Stimulated activated effector memory CD8-positive, alpha-beta T cell treated with anti-CD3 and anti-CD28 coated beads, Interleukin-12 subunit alpha, Interleukin-12 subunit beta, amount 100 ng/mL, for 72 hours (primary cell): ENCODE results near the gene SPATA3.

Source experiments
- ATAC-seq: fragments of 150-1000 bp; cut with Tn5 transposase; 2 replicates; pipeline ENCODE4 v1.10.0; 2021
- DNase-seq, 2 donors: peaks; one replicate each; pipeline ENCODE4 v3.0.0; 2021 to 2022; ENCODE audit warnings: low spot score in 2 of 2
- H3K27ac Mint-ChIP-seq: one replicate; pipeline ENCODE4 v1.8.0; 2022; ENCODE audit warnings: mild to moderate bottlenecking, mixed read lengths
- H3K36me3 Mint-ChIP-seq: one replicate; pipeline ENCODE4 v1.8.0; 2022; ENCODE audit warnings: mild to moderate bottlenecking, mixed read lengths
- H3K4me1 Mint-ChIP-seq: one replicate; pipeline ENCODE4 v1.8.0; 2022; ENCODE audit warnings: mixed read lengths
- H3K4me3 Mint-ChIP-seq: one replicate; pipeline ENCODE4 v1.8.0; 2022; ENCODE audit warnings: mild to moderate bottlenecking, mixed read lengths
- H3K9me3 Mint-ChIP-seq: one replicate; pipeline ENCODE4 v1.8.0; 2022; ENCODE audit warnings: mixed read lengths

SPATA3 gene

GRCh38 chr2:230982126-230982525 is 13.8 kb upstream of the SPATA3 start:
- H3K9me3 Mint-ChIP-seq, result no peaks in the 10 kb centered on the region
- peaks cover 73% of the 10 kb centered on the region for H3K4me1 Mint-ChIP-seq
- peaks cover 29% of the 10 kb centered on the region for H3K36me3 Mint-ChIP-seq
- ATAC-seq (no peak), DNase-seq (no peak)
- H3K4me3 Mint-ChIP-seq, result peak overlapping the region; percentile 71
- peak overlapping the region; percentile 82 for H3K27ac Mint-ChIP-seq

- H3K27ac Mint-ChIP-seq, result peak overlapping the region; percentile 82
- H3K4me3 Mint-ChIP-seq, result peak overlapping the region; percentile 71
- peaks cover 69% of the 10 kb centered on the region for H3K4me1 Mint-ChIP-seq
Measured at GRCh38 chr2:230982528-230982927, 13.4 kb upstream of the SPATA3 start.

GRCh38 chr2:230983566-230983965 is 12.4 kb upstream of the SPATA3 start:
- H3K9me3 Mint-ChIP-seq, result no peaks in the 10 kb centered on the region
- DNase-seq (no peak), ATAC-seq (no peak)
- H3K36me3 Mint-ChIP-seq, result peaks cover 36% of the 10 kb centered on the region
- peak overlapping the region; percentile 71 for H3K4me3 Mint-ChIP-seq
- peaks cover 67% of the 10 kb centered on the region for H3K4me1 Mint-ChIP-seq
- no peak overlapping the region for H3K27ac Mint-ChIP-seq

More at GRCh38 chr2:230982528-230982927, 13.4 kb upstream of the SPATA3 start:
- Mint-ChIP-seq H3K36me3 (peaks cover 29% of the 10 kb centered on the region), H3K9me3 (no peaks in the 10 kb centered on the region)
- ATAC-seq (no peak), DNase-seq (no peak)

GRCh38 chr2:230984393-230985220 is 11.3 kb upstream of the SPATA3 start:
- DNase-seq, result peak; percentile 51 to 89
- Mint-ChIP-seq H3K27ac (peak overlapping the region; percentile 85), H3K4me1 (peaks cover 60% of the 10 kb centered on the region), H3K4me3 (peak overlapping the region; percentile 71), H3K36me3 (peaks cover 36% of the 10 kb centered on the region), H3K9me3 (no peaks in the 10 kb centered on the region)
- ATAC-seq, result peak; percentile 97

GRCh38 chr2:230985519-230986231 is 10.2 kb upstream of the SPATA3 start:
- Mint-ChIP-seq H3K4me1 (peaks cover 52% of the 10 kb centered on the region), H3K4me3 (peak overlapping the region; percentile 71), H3K27ac (peak overlapping the region; percentile 85), H3K36me3 (peaks cover 29% of the 10 kb centered on the region), H3K9me3 (no peaks in the 10 kb centered on the region)
- DNase-seq (no peak), ATAC-seq (no peak)

GRCh38 chr2:230986520-230987136 is 9.3 kb upstream of the SPATA3 start:
- peaks cover 42% of the 10 kb centered on the region for H3K4me1 Mint-ChIP-seq
- H3K27ac Mint-ChIP-seq, result no peak overlapping the region
- no peaks in the 10 kb centered on the region for H3K9me3 Mint-ChIP-seq
- peak overlapping the region; percentile 71 for H3K4me3 Mint-ChIP-seq
- no peak for DNase-seq
- ATAC-seq, result no peak
- peaks cover 27% of the 10 kb centered on the region for H3K36me3 Mint-ChIP-seq

GRCh38 chr2:230987137-230988020 is 8.5 kb upstream of the SPATA3 start:
- DNase-seq (peak; percentile 84 to 91), ATAC-seq (peak; percentile 54)
- Mint-ChIP-seq H3K4me1 (peaks cover 35% of the 10 kb centered on the region), H3K9me3 (no peaks in the 10 kb centered on the region), H3K27ac (peak overlapping the region; percentile 57), H3K36me3 (peaks cover 27% of the 10 kb centered on the region), H3K4me3 (peak overlapping the region; percentile 71)

GRCh38 chr2:230989731-230990130 is 6.2 kb upstream of the SPATA3 start:
- ATAC-seq (no peak), DNase-seq (no peak)
- H3K36me3 Mint-ChIP-seq, result peaks cover 15% of the 10 kb centered on the region
- no peaks in the 10 kb centered on the region for H3K9me3 Mint-ChIP-seq
- no peak overlapping the region for H3K27ac Mint-ChIP-seq
- no peak overlapping the region for H3K4me3 Mint-ChIP-seq
- peaks cover 19% of the 10 kb centered on the region for H3K4me1 Mint-ChIP-seq

- Mint-ChIP-seq H3K27ac (no peak overlapping the region), H3K36me3 (peaks cover 14% of the 10 kb centered on the region), H3K4me1 (peaks cover 14% of the 10 kb centered on the region), H3K4me3 (no peak overlapping the region), H3K9me3 (no peaks in the 10 kb centered on the region)
- no peak for ATAC-seq
- no peak for DNase-seq
Measured at GRCh38 chr2:230990131-230990898, 5.6 kb upstream of the SPATA3 start.

GRCh38 chr2:230990899-230991150 is 5.1 kb upstream of the SPATA3 start:
- ATAC-seq, result no peak
- peaks cover 9% of the 10 kb centered on the region for H3K36me3 Mint-ChIP-seq

GRCh38 chr2:230991598-230991997 is 4.3 kb upstream of the SPATA3 start:
- Mint-ChIP-seq H3K4me3 (no peak overlapping the region), H3K36me3 (peaks cover 8% of the 10 kb centered on the region), H3K4me1 (peaks cover 5% of the 10 kb centered on the region), H3K27ac (no peak overlapping the region), H3K9me3 (no peaks in the 10 kb centered on the region)
- no peak for ATAC-seq
- DNase-seq, result no peak

More at GRCh38 chr2:230990899-230991150, 5.1 kb upstream of the SPATA3 start:
- no peak overlapping the region for H3K4me3 Mint-ChIP-seq
- peaks cover 8% of the 10 kb centered on the region for H3K4me1 Mint-ChIP-seq
- no peak overlapping the region for H3K27ac Mint-ChIP-seq
- DNase-seq, result no peak
- H3K9me3 Mint-ChIP-seq, result no peaks in the 10 kb centered on the region

- H3K36me3 Mint-ChIP-seq, result no peaks in the 10 kb centered on the region
- no peak for ATAC-seq
- H3K4me1 Mint-ChIP-seq, result no peaks in the 10 kb centered on the region
- H3K27ac Mint-ChIP-seq, result no peak overlapping the region
- H3K4me3 Mint-ChIP-seq, result no peak overlapping the region
- DNase-seq, result no peak
- H3K9me3 Mint-ChIP-seq, result no peaks in the 10 kb centered on the region
Measured at GRCh38 chr2:230996661-230997060, 740 bp downstream of the SPATA3 start.

GRCh38 chr2:230998882-230999281 is 3.0 kb downstream of the SPATA3 start:
- H3K36me3 Mint-ChIP-seq, result no peaks in the 10 kb centered on the region
- no peaks in the 10 kb centered on the region for H3K4me1 Mint-ChIP-seq
- no peak overlapping the region for H3K27ac Mint-ChIP-seq
- no peak for DNase-seq
- H3K4me3 Mint-ChIP-seq, result no peak overlapping the region
- no peaks in the 10 kb centered on the region for H3K9me3 Mint-ChIP-seq
- no peak for ATAC-seq

- DNase-seq, result no peak
- Mint-ChIP-seq H3K4me1 (no peaks in the 10 kb centered on the region), H3K36me3 (no peaks in the 10 kb centered on the region), H3K27ac (no peak overlapping the region), H3K4me3 (no peak overlapping the region), H3K9me3 (peaks cover 2% of the 10 kb centered on the region)
- no peak for ATAC-seq
Measured at GRCh38 chr2:230999477-230999876, 3.6 kb downstream of the SPATA3 start.
